Activated CD8-positive, alpha-beta memory T cell treated with anti-CD3 and anti-CD28 coated beads, Interleukin-2, amount 50 U/mL, for 24 hours (primary cell): Measurements from ENCODE around the gene KLLN.
"Not testable (repeated sequence)": the region's sequence is repeated elsewhere in the genome, so short reads cannot be mapped to it uniquely, and the experiment has no call there.

Experiments used
- DNase-seq: peaks from one replicate; pipeline ENCODE4 v3.0.0-alpha.2; 2020; ENCODE audit errors: extremely low read depth

Gene KLLN

GRCh38 chr10:87866412-87866974, 3.2 kb upstream of the KLLN start:
- DNase-seq: no peak

- DNase-seq: no peak
Observed at GRCh38 chr10:87865241-87865881, 2.0 kb upstream of the KLLN start.

GRCh38 chr10:87864496-87865059, 1.2 kb upstream of the KLLN start:
- no peak for DNase-seq

- not testable (repeated sequence) for DNase-seq
Observed at GRCh38 chr10:87863951-87864495, 690 bp upstream of the KLLN start.

GRCh38 chr10:87862679-87863052, 667 bp downstream of the KLLN start:
- DNase-seq: no peak

- DNase-seq: peak; percentile 84
Observed at GRCh38 chr10:87861953-87862678, 1.2 kb downstream of the KLLN start.

GRCh38 chr10:87861566-87861952, 1.8 kb downstream of the KLLN start:
- no peak for DNase-seq

GRCh38 chr10:87860816-87861403, 2.4 kb downstream of the KLLN start:
- no peak for DNase-seq

- DNase-seq: no peak
Observed at GRCh38 chr10:87860156-87860795, 3.1 kb downstream of the KLLN start.

GRCh38 chr10:87855665-87856064, 7.7 kb downstream of the KLLN start:
- DNase-seq: not testable (repeated sequence)

- not testable (repeated sequence) for DNase-seq
Observed at GRCh38 chr10:87855247-87855646, 8.1 kb downstream of the KLLN start.

GRCh38 chr10:87852089-87852488, 11.2 kb downstream of the KLLN start:
- no peak for DNase-seq

GRCh38 chr10:87850742-87851205, 12.6 kb downstream of the KLLN start:
- DNase-seq: no peak

GRCh38 chr10:87849001-87849400, 14.3 kb downstream of the KLLN start:
- DNase-seq: no peak

GRCh38 chr10:87847550-87847949, 15.8 kb downstream of the KLLN start:
- no peak for DNase-seq

GRCh38 chr10:87846711-87847110, 16.6 kb downstream of the KLLN start:
- not testable (repeated sequence) for DNase-seq

- DNase-seq: no peak
Observed at GRCh38 chr10:87846023-87846422, 17.3 kb downstream of the KLLN start.

GRCh38 chr10:87845624-87845998, 17.7 kb downstream of the KLLN start:
- DNase-seq: no peak

- no peak for DNase-seq
Observed at GRCh38 chr10:87844837-87845623, 18.3 kb downstream of the KLLN start.

GRCh38 chr10:87843714-87844113, 19.6 kb downstream of the KLLN start:
- DNase-seq: no peak
